NCI-H2196 (cell line): Measurements from ENCODE around the gene SCP2.

ENCODE experiments used
- DNase-seq: peaks from one replicate; lab custom pipeline; 2025; ENCODE audit not compliant: unreplicated experiment; lab: John Stamatoyannopoulos, UW

Gene SCP2

DNA sequence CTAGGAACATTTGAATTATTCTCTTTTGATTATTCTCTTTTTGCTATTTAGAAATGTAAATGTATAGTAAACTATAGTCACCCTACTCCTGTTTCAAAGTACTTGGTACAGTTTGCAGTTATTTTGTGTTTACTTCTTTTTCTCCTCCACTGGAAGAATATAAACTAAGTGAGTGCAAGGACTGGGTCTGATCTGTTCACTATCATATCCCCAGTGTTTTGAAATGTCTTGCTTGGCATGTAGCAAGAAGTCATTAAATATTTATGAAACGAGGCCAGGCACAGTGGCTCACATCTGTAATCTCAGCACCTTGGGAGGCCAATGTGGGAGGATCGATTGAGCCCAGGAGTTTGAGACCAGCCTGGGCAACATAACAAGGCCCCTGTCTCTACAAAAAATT lies 99.2 kb downstream of the SCP2 start:
- no peak for DNase-seq

DNA sequence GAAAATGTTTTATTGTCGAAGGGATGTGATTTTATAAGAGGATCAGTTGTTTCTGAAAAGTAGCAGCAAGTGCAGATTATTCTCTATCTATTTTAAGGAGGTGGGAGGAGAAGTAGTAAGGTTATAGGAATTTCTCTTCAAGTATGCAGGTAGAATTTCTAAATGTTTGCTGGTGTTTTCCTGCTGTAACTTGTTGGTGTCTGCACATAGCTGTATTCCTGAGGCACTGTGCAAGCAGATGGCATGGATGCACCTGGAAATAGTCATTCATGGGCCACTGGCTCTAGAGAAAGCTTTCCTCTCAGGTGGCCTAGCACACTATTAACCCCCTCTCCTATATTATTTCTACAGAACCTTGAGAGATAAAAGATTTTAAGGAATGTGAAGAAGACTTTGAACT lies 104.7 kb downstream of the SCP2 start:
- no peak for DNase-seq

DNA sequence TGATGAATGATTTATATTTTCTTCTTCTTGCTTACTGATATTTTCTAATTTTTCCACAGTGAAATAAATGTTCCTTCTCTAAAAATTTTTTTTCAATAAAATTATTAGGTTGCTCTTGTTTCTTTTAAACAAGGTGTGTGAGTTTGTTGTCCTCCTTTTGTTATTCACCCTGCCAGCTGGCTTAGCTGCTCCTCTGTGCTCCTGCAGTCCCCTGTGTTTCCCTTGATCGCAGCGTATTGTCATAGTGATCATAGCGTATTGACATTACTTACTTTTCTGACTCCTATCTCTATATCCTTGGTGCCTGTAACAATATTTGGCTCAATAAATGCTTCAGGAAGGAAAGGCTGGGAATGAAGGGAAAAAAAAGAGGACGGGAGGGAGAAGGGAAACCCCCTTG lies 110.1 kb downstream of the SCP2 start:
- DNase-seq: no peak

DNA sequence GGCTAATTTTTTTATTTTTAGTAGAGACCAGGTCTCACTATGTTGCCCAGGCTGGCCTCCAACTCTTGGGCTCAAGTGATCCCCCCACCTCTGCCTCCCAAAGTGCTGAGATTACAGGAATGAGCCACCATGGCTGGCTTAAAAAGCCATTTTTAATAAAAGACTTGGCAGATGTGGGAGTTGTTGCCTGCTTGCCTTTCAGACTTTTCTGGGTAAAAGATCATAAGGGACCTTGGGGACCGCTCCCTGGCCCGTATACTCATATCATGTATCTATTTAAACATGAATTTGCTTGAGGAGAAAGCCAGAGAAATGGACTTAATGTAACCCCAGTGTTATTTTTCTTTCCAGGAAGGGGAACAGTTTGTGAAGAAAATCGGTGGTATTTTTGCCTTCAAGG lies 111.5 kb downstream of the SCP2 start:
- DNase-seq: no peak

DNA sequence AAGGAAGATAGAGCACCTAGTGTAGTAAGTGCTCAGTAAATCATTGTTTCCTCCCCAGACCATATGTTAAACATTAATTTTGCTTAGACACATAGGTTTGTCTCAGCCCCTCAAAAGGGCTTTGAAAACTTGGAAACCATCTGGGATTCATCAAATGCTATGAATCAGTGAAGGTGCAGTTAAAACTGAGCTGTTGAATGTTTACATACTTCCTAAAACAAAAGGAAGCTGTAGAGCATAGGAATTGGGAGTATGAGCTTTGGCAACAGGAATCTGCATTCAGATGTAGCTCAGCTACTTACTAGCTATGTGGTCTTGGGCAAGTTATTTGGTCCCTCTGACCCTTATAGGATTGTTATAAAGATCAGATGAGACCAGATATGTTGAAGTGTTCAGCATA lies 116.2 kb downstream of the SCP2 start:
- no peak for DNase-seq

DNA sequence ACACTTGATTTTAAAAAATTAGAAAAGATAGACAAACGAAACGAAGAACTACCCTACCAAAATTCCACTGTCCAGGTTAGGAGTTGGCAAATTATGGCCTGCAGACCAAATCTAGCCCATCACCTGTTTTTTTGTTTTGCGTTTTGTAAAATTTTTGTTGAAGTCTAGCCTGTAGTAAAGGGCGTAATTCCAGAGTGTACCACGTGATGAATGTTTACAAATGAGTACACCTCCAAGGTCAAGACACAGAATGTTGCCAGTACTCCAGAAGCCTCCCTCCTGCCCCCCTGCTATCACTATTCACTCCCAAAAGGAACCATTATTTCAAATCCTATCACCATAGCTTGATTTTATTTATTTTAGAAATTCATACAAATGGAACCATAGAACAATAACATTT lies 117.8 kb downstream of the SCP2 start:
- DNase-seq: no peak

DNA sequence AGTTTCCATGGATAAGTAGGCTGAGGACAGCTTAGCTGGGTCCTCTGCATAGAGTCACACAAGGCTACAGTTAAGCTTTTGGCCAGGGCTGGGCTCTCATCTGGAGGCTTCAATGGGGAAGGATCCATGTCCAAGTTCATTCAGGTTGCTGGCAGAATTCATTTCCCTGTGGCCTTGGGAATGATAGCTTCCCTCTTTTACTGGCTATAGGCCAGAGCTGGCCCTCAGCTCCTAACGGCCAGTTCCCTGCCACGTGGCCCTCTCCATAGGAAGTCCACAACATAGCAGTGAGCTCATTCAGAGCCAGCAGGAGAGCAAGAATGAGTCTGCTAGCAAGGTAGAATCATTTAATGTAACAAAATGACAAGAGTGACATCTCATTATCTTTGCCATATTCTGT lies 119.9 kb downstream of the SCP2 start:
- peak; percentile 63 for DNase-seq

DNA sequence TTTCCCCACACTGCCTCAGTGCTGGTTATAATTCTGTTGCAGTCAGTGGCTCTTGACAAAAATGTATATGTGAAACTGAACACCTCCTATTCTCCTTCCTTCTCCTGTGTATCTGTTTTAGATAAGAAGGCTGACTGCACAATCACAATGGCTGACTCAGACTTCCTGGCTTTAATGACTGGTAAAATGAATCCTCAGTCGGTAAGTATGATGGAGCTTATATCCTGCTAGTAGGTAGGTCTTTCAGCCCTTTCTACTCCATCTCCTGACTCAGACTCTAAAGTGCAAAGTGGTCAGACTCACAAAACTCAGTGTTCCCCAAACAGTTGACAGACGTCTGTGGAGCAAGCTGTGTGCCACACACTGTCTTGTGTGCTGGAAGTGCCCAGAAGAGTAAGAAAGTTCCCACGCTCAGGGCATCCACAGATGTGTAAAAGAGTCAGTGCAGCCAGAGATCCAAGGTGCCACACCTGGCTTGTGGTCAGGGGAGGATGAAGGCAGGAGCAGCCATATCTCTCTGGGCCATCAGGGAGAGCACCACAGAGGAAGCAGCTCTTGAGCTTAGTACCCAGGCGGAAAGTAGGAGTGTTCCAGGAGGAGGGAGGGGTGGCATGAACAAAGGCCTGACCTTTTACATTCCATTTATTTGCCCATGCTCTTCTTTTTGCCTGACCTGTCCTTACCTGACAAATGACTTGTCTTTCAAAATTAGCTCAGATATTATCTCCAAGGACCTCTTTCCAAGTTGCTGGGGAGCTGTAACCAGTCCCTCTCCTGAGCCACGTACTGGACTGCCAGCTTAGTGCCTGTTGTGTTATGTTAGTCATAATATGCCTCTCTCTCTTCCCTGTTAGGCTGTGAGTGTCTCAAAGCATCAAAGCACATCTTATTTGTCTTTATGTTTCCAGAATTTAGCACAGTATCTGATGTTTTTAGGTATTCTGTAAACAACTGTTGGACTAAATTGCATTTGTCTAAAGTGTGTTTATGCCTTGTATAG lies 121.0 kb downstream of the SCP2 start:
- peak; percentile 32 for DNase-seq

DNA sequence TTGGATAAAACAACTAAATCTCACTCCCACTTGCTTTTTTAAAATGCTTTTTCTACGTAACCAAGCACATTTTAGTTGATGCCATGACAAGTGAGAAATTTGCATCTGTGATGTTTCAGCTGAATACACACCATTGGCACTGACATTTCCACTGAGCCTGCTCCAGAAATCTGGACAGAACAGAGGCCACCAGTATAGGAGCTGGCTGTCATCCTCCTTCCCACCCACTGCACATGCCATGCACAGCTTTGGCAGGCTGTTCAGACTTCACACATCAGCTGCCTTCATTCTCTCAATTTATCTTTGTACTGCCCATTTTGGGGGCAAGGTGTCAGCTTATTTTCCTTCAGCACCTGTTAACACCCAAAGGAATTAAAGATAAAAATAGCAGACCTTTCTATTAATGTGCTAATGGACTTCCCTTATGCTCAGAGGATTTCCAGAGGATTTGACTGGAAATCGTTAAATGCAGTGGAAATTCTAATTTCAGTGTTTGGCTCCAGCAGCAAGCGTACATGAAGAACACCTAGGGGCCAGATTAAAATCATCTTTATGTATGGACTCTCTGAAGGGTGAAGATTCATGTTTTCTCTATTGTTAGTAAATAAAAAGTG lies 122.0 kb downstream of the SCP2 start:
- no peak for DNase-seq

DNA sequence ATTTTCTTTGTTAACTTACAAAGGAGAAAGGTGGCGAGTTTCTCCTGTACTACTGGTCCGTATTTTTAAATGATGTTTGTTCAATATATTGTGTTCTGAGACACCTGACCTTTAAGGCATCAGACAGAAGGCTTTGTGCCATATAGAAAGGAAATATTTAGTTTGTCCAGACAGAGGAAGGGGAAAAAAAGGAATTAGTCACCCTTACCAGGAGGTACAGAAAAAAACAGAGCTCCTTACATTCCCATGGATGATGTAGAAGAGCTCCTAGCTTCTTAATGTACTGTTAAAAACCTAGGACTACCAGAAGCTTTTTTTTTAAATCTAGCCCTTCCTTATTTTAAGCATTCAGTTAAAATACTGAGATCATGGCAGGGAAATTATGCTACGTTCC lies 122.5 kb downstream of the SCP2 start:
- DNase-seq: no peak

DNA sequence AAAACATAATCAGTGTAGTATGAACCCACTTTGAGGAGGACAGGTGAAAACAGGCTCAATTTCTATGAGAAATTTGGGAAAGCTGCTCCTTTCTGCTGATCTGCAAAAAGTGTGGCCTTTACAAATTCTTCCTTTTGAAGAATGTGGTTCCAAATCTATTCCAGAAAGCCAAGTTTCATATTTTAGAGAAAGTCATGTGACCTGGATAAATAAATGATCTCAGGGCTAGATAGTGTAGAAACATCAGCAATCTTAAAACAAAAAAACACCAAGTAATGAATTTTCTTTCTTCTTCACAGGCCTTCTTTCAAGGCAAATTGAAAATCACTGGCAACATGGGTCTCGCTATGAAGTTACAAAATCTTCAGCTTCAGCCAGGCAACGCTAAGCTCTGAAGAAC lies 123.2 kb downstream of the SCP2 start:
- DNase-seq: no peak

DNA sequence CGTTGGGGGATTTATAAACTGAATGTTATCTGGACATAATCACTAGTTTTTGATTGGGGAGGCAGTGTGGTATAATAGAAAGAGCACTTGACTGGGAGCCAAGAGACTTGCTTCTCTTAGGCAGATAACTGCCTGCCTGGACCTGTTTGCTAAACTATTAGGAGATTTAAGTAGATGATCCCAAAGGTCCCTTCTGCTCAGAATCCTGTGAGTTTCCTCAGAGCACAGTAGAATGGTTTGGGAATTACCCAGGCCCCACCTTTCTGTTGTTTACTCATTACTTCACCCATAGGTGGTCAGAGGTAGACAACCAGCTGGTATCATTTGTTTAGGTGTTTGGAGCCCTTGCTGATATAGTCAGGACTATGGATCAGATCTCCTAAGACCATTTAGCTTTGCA lies 124.6 kb downstream of the SCP2 start:
- no peak for DNase-seq

DNA sequence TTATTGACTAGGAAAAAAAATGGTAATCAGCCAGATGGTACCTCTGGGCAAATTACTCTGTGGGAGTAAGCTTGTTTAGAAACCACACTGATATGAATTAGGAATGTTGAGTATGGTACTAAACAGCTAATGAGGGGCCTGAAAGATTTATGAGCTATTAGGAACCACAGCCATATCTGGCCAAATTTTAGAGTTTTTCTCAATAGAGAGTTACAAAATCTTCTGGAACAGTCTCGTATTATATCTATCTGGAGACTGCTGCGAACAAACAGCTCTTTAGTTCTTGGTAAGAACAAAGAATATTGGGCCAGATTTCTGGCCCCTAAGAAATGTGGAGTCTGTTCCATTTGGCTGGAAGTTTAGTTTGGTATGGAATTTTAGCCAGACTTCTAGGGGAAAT lies 130.1 kb downstream of the SCP2 start:
- no peak for DNase-seq

DNA sequence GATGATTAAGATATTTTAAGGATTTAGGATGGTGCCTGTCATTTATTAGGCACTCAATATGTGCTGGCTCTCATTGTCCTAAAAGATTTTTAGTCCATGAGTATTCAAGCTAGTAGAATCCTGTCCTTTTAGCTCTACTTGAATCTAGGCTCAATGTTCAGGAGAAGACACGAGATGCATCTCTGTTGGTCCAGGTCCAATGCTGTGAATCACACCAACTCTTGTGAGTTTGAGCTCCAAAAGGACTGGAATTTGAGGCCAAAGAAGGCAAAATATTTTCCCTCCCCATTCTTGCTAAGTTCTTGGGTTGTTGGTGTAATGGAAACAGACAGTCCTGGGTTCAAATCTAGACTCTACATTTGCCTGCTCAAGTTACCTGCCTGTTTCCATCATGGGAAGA lies 133.5 kb downstream of the SCP2 start:
- DNase-seq: no peak

DNA sequence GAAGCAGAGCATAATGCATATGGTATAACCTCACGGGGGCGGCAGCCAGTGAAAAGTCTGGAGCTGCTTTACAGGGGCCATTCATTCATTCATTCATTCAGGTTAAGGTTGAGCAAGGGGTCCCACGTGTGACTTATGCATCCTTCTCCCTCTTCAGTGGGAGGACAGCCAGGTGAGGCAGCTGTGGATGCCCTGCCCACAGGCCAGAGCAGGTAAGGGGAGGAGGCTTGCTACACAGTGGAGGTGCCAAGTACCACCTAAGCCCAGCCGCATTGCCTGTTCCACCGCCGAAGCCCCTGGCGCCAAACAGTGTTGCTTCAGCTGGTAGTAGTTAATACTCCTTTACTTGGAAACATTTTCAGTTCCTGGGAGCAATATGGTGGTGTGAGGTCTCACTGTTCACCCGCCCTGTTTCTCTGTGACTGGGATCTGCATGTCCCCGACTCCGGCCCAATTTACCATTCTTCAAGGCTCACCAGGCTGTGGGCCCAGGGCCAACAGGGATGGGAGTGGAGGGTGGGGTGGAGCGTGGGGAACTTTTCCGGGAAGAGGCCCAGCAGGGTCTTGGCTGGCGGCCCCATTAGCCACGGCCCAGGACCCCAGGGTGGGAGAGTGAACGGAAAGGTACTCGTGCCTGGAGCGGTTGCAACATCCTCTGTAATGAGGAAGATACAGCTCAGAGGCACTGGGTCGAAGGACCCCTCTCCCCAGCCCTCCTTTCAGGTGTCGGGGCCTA lies 134.2 kb downstream of the SCP2 start:
- DNase-seq: no peak

DNA sequence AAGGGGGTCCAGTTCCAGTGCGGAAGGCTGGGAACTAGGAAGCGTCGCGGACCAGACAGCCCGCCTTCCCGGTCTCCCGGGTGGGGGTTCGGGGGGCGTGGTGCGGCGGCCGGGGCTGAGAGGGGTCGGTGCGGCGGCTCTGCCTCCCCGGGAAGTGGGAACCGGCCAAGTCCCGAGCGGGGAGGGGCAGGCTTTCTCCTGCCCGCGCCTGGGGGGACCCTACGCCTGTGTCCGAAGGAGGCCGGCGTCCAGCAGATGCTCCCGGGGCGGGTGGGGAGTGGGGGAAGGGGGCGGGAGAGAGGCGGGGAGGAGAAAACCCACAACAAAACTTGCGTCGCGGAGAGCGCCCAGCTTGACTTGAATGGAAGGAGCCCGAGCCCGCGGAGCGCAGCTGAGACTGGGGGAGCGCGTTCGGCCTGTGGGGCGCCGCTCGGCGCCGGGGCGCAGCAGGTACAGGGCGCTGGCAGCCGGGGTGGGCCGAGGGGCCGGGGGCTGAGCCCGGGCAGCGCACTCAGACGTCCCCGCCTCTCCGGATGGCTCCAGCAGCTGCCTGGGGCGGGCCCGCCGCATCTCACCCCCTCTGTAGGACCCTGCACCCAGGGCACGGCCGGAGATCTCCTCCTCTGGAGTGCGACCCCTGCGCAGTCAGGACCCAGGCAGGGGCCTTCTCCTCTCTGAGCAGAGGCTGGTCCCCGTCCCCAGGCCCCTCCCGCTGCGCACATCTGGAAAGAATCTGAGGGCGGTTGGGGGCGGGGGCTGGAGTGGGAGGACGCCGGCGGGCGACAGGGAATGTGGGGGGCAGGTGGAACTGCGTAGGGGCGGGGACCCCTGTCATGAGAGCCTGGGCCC lies 135.0 kb downstream of the SCP2 start, which contains the start of gene PODN:
PODN (plus strand) TSS at position 355 of the 849 bp plus-strand sequence. CDS start 7,643 bp downstream, outside the sequence.
- DNase-seq: no peak

DNA sequence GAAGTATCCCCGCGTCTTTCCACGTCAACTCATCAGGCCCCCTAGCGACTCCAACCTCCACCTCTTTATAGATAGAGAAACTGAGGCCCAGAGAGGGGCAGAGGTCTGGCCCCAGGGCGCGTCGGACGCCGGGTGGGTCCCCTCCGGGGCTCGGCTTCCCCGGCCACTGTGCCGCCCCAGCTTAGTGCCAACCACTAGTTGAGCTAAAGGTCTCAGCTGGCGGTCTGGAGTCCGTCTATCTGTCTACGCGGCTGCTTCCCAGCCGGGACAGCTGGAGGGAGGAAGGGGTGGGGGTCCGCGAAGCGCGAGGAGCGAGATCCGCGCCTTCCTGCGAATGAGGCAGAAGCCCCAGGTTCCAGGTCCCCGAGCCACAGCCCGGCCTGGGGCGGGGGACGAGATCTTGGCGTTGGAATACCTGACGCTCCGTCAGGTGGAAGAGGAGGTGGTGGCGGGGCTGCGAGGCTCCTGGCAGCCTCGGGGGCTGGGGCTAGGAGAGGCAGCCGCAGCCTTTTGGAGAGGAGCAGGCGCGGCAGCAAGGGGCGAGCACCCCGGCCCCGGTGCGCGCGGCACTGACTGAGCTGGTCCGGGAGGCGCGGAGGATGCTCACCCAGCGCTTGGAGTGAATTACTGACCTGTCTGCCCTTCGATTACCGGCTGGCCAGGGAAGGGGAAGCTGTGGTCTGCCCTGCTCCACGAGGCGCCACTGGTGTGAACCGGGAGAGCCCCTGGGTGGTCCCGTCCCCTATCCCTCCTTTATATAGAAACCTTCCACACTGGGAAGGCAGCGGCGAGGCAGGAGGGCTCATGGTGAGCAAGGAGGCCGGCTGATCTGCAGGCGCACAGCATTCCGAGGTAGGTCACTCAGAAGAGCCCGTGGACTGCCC lies 135.9 kb downstream of the SCP2 start:
- no peak for DNase-seq

DNA sequence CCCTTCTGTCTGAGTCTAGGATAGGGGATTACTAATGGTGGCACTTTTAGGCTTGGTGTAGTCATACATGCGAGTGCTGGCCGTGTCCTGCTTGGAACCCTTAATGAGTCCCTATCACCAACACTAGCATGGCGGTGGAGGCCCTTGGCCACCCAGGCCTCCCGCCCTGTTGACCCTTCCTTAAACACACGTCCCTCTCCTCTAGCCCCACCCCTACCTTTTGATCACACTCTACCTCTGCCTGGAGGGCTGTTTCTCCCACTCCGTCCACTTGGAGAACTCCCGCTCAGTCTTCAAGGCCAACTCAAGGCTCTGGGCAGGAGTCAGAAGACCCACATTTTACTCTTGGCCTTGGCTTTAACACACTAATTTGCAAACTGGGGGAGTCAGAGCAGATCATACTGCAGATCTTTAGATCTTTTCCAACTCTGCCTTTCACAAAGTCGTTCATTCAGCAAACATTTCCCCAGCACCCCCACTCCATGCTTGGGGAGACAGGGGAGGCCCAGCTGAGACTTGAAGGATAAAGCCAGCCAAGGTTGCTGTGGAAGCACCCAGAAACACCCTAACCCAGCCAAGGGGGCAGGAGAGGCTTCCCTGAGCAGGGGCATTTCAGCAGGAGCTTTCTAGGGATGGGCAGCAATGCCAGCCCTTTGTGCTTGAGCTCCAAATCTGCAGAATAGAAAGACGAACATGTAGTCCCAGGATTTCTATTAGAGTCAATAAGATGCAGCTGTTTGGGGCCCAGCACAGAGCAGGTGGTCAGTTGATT lies 136.9 kb downstream of the SCP2 start:
- DNase-seq: no peak

DNA sequence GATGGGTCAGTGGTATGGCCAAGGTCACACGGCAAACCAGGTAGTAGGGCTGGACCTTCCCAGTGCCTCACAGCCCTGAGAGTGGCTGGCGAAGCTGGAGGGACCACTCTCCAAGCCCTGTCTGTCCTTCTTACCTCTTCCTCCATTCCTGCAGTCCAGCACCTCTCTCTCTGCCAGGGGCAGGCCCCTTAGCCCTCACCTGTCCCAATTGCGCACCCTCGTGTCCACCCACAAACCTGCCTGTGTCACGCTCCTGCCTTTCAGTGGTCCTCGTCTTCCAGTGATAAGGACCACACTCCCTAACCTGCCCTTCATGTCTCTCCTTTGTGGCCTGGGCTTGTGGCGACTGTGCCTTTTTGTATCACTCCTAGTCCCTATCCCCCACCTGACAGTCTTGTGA lies 138.3 kb downstream of the SCP2 start:
- no peak for DNase-seq
